Transverse colon (tissue), 4 donors: ENCODE data around the gene MED8. TPM values are rescaled to one million over a fixed set of nuclear protein-coding genes. Genes with fewer than 3 reads are reported as not detected.
A peak's percentile ranks its signal among the peaks of the same experiment; 100 is the strongest.

Experiments used
- DNase-seq: peaks from one replicate; pipeline ENCODE4 v3.0.0-alpha.2; 2019
- H3K27ac ChIP-seq, 4 donors: fragments of 200-600 bp; sonication (generic); 2 replicates each; pipeline ENCODE4 v1.5.1; 2016 to 2018; ENCODE audit warnings: inconsistent platforms in 4 of 4
- H3K27me3 ChIP-seq: fragments of 200-600 bp; sonication (generic); 2 replicates; pipeline ENCODE4 v1.5.1; 2017; ENCODE audit warnings: inconsistent platforms
- H3K36me3 ChIP-seq, 4 donors: fragments of 200-600 bp; sonication (generic); 2 replicates each; pipeline ENCODE4 v1.5.1; 2017 to 2019; ENCODE audit warnings: inconsistent platforms in 4 of 4
- H3K4me1 ChIP-seq, 4 donors: fragments of 200-600 bp; sonication (generic); 2 replicates each; pipeline ENCODE4 v1.5.1; 2017 to 2020; ENCODE audit warnings: inconsistent platforms in 4 of 4
- H3K4me3 ChIP-seq, 4 donors: fragments of 200-600 bp; sonication (generic); 1 replicate in 1 of 4; 2 replicates in 3 of 4; pipeline versions ENCODE4 v1.5.1 to v1.6.1; 2017 to 2019; ENCODE audit warnings: inconsistent platforms in 4 of 4
- H3K9me3 ChIP-seq, 2 donors: fragments of 200-600 bp; sonication (generic); 2 replicates each; pipeline ENCODE4 v1.5.1; 2017 to 2019; ENCODE audit warnings: inconsistent platforms in 2 of 2
- EP300 ChIP-seq: sonication (generic); formaldehyde crosslinking; IDR thresholded peaks from one replicate; pipeline ENCODE4 v1.6.1; 2017; ENCODE audit warnings: antibody characterized with exemption, low read depth
- POLR2A ChIP-seq: fragments of 450-650 bp; IDR thresholded peaks from one replicate; pipeline ENCODE4 v1.6.1; 2016; ENCODE audit warnings: antibody characterized with exemption, mild to moderate bottlenecking, moderate library complexity
- POLR2AphosphoS5 ChIP-seq, 3 donors: sonication (generic); formaldehyde crosslinking; IDR thresholded peaks; one replicate each; pipeline ENCODE4 v1.6.1; 2016; ENCODE audit warnings: antibody characterized with exemption in 3 of 3
- WGBS, 2 donors: methylation state at CpG; one replicate each; pipeline ENCODE4 v1.1.5; 2018; ENCODE audit warnings: low coverage in 1 of 2; 5-methylcytosine and 5-hydroxymethylcytosine counted together
- in situ Hi-C, 4 donors: fragments of 200-750 bp; cut with MboI; loops; one replicate each; pipeline versions ENCODE4 v1.15.0 to v1.15.1; 2017; ENCODE audit warnings: low sequenced_read_pairs in 3 of 4, low pct_ligation_motif_present in 1 of 4, low pct_unique_long_range_greater_than_20kb in 1 of 4
- intact Hi-C: fragments of 100-400 bp; cut with DNase I; formaldehyde crosslinking; loops from one replicate; pipeline ENCODE4 v1.15.1; 2023; ENCODE audit warnings: low total_unique reads
- total RNA-seq, 4 donors: library from RNA; depleted of rRNA; stranded (reverse); fragments of >200 nt; gene quantifications; one replicate each; pipeline ENCODE4 v1.1.0, GENCODE V29; 2016
- TF ChIP-seq, protein P1 (sequence below), 5 experiments: fragments of 200-600 bp in 3 of 5; fragments of 450-650 bp in 2 of 5; sonication (generic) in 3 of 5; IDR thresholded peaks; 1 replicate in 2 of 5; 2 replicates in 3 of 5; pipeline ENCODE4 v1.5.1; 2016 to 2017; ENCODE audit warnings: antibody characterized with exemption in 5 of 5, inconsistent platforms in 3 of 5, mild to moderate bottlenecking in 2 of 5, moderate library complexity in 1 of 5

The MED8 gene
- total RNA-seq, 4 donors from 2014 or later = 12.7 to 41.9 (median 25.0) TPM

DNA sequence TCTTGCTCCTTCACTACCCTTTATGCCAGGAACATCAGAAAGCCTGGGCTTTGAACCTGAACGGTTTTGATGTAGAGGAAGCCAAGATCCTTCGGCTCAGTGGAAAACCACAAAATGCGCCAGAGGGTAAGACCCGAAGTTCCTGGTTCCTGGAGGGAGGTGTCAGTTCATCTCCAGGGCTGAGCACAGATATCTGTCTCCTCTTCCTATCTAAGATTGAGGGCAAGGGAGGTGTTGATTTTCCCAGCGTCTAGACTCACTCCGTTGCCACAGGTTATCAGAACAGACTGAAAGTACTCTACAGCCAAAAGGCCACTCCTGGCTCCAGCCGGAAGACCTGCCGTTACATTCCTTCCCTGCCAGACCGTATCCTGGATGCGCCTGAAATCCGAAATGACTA, 29.9 kb downstream of the MED8 start:
- TF ChIP-seq EP300 (no peak), POLR2AphosphoS5 (IDR thresholded peaks at IDR 0.05) (no peak), POLR2A (no peak)
- TF ChIP-seq, protein P1, sequence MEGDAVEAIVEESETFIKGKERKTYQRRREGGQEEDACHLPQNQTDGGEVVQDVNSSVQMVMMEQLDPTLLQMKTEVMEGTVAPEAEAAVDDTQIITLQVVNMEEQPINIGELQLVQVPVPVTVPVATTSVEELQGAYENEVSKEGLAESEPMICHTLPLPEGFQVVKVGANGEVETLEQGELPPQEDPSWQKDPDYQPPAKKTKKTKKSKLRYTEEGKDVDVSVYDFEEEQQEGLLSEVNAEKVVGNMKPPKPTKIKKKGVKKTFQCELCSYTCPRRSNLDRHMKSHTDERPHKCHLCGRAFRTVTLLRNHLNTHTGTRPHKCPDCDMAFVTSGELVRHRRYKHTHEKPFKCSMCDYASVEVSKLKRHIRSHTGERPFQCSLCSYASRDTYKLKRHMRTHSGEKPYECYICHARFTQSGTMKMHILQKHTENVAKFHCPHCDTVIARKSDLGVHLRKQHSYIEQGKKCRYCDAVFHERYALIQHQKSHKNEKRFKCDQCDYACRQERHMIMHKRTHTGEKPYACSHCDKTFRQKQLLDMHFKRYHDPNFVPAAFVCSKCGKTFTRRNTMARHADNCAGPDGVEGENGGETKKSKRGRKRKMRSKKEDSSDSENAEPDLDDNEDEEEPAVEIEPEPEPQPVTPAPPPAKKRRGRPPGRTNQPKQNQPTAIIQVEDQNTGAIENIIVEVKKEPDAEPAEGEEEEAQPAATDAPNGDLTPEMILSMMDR (IDR thresholded peaks at IDR 0.05) = no peak
- DNase-seq = no peak
- Histone ChIP-seq H3K27ac (peak overlapping the region in 3 of 4 donors; percentile 90 to 97 (median 93)), H3K4me1 (peaks cover 4 to 34% (median 21%) of the 10 kb centered on the region in 4 donors), H3K4me3 (peak overlapping the region in 2 of 4 donors; percentile 44 to 63), H3K9me3 (no peaks in the 10 kb centered on the region), H3K36me3 (peaks cover 0 to 12% (median 5%) of the 10 kb centered on the region in 4 donors), H3K27me3 (no peaks in the 10 kb centered on the region)
- intact Hi-C loops = no loop called here
- 41 to 60% methylated on average over 2 to 11 of the region's 11 CpGs for WGBS, 2 donors
- in situ Hi-C loops = no loop called here

DNA sequence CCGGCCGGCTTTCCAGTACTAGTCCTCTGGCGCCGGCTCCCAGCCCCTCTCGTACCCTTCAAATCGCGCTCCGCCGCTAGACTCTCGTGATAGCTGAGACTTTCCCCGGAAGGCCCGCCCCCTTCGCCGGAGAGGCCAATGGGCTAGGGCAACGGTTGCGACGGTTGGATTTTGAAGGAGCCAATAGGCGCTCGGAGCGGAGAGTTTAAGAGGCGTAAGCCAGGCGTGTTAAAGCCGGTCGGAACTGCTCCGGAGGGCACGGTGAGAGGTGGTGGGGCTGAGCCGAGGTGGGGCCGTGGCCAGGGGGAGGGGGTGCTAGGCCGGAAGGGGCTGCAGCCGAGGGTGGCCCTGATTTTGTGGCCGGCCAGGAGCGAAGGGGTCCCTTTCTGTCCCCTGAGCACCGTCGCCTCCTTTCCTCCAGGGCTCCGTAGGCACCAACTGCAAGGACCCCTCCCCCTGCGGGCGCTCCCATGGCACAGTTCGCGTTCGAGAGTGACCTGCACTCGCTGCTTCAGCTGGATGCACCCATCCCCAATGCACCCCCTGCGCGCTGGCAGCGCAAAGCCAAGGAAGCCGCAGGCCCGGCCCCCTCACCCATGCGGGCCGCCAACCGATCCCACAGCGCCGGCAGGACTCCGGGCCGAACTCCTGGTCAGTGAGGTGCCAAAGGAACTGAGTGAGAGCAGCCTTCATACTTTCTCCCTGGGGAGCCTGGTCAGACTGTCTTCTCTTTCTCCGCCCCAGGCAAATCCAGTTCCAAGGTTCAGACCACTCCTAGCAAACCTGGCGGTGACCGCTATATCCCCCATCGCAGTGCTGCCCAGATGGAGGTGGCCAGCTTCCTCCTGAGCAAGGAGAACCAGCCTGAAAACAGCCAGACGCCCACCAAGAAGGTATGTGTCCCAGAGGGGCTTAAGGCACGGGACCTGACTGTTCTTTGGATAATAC, 30.6 kb downstream of the MED8 start, which contains the start of gene CDC20:
Gene CDC20 (plus strand): TSS at position 236 of the 948 bp plus-strand sequence. CDS start 235 bp downstream, at position 471.
- TF ChIP-seq POLR2A (no peak), POLR2AphosphoS5 (IDR thresholded peaks at IDR 0.05) (peak in 1 of 3 donors; percentile 44)
- Histone ChIP-seq H3K27ac (peak within 1 kb of the TSS; percentile 90 to 97 (median 92)), H3K9me3 (no peaks in the 10 kb centered on the region), H3K4me3 (peak within 1 kb of the TSS; percentile 23 to 63 (median 51)), H3K36me3 (peaks cover 0 to 8% (median 3%) of the 10 kb centered on the region in 4 donors), H3K27me3 (no peaks in the 10 kb centered on the region), H3K4me1 (peaks cover 4 to 34% (median 21%) of the 10 kb centered on the region in 4 donors)
- in situ Hi-C loops (no loop called here), intact Hi-C loops (no loop called here)
- DNase-seq = peak; percentile 100
- 2% methylated on average over 55 of the region's 59 CpGs; no CpG with 5 or more reads in 1 of the 2 donors for WGBS, 2 donors

DNA sequence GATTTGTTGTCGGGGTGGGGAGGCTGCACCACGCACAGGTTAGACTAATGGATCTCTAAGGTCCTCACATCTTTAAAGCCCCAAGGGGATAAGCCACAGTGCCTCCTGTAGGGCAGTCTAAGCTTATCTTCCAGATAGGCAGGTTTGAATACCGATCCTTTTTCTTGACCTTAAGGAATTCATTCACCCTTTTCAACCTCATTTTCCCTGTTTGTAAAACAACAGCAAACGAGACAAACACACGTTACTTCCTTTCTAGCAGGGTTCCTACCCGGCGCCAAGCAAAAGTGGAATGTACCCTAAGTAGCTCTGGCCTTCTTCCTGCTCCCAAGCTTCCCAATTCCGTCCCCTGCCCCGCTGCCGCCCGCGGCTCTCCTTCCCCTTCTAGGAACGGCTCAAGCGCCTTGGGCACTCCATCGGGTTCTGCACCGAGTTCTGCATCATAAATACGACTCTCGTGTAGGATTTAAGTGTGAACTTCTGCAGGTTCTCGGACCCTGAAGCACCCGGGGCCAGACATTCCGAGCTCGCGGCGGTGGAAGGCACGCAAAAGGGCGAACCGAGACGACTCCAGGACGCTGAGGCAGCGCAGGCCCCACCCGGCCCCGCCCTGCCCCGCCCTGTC, 31.4 kb downstream of the MED8 start:
- peak; percentile 64 for DNase-seq
- Histone ChIP-seq H3K4me1 (peaks cover 4 to 29% (median 20%) of the 10 kb centered on the region in 4 donors), H3K27ac (peak overlapping the region; percentile 90 to 97 (median 92)), H3K9me3 (no peaks in the 10 kb centered on the region), H3K27me3 (no peaks in the 10 kb centered on the region), H3K36me3 (peaks cover 0 to 2% (median 0%) of the 10 kb centered on the region in 4 donors), H3K4me3 (peak overlapping the region; percentile 23 to 63 (median 51))
- intact Hi-C loops = no loop called here
- peak; percentile 64 for TF ChIP-seq POLR2A
- TF ChIP-seq POLR2AphosphoS5 (IDR thresholded peaks at IDR 0.05) = peak in 2 of 3 donors; percentile 64 to 81
- no peak for TF ChIP-seq EP300
- TF ChIP-seq, protein P1 (IDR thresholded peaks at IDR 0.05) = peak; percentile 4 to 69 (median 46)
- 0 to 1% methylated on average over 8 to 33 of the region's 33 CpGs for WGBS, 2 donors
- in situ Hi-C loops = no loop called here

DNA sequence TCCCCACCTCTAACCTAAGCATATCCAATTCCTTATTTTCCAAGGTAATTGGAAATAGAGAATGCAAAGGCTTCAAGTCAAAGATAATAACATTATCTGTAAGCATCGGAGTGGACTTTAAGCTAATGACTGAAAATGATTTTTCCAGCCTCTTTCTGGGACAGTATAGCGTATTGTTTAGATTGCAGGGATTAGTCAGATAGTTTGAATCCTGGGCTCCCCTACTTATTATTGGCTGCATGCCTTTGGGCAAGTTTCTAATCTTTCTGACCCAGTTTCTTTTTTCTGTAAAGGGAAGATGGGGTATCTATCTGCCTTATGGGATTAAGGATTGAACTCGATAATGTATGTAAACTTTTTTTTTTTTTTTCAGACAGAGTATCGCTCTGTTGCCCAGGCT, 32.3 kb downstream of the MED8 start:
- H3K36me3 ChIP-seq = no peaks in the 10 kb centered on the region
- TF ChIP-seq POLR2AphosphoS5 (IDR thresholded peaks at IDR 0.05) = no peak
- TF ChIP-seq EP300 = no peak
- TF ChIP-seq, protein P1 (IDR thresholded peaks at IDR 0.05) = no peak
- no peak for TF ChIP-seq POLR2A
- peaks cover 4 to 29% (median 19%) of the 10 kb centered on the region in 4 donors for H3K4me1 ChIP-seq
- in situ Hi-C loops (no loop called here), intact Hi-C loops (no loop called here)
- peak overlapping the region; percentile 90 to 97 (median 92) for H3K27ac ChIP-seq
- H3K4me3 ChIP-seq = no peak overlapping the region
- WGBS, 2 donors = 75 to 85% methylated on average over 3 to 4 of the region's 4 CpGs
- no peaks in the 10 kb centered on the region for H3K9me3 ChIP-seq
- no peak for DNase-seq
- no peaks in the 10 kb centered on the region for H3K27me3 ChIP-seq
